GM19467 (cell line): ENCODE measurements around the gene UCHL1.

ENCODE experiments used
- ATAC-seq: cut with Tn5 transposase; IDR thresholded peaks from one replicate; pipeline ENCODE4 v1.9.1; 2021; ENCODE audit warnings: mild to moderate bottlenecking, moderate library complexity; ENCODE audit not compliant: unreplicated experiment

The UCHL1 gene

GRCh38 chr4:41256740-41257256 lies at the start of gene UCHL1:
Gene UCHL1, plus strand, starts transcription at chr4:41256928. Its CDS starts 49 bp downstream, at chr4:41256977.
- peak; percentile 57 for ATAC-seq

DNA sequence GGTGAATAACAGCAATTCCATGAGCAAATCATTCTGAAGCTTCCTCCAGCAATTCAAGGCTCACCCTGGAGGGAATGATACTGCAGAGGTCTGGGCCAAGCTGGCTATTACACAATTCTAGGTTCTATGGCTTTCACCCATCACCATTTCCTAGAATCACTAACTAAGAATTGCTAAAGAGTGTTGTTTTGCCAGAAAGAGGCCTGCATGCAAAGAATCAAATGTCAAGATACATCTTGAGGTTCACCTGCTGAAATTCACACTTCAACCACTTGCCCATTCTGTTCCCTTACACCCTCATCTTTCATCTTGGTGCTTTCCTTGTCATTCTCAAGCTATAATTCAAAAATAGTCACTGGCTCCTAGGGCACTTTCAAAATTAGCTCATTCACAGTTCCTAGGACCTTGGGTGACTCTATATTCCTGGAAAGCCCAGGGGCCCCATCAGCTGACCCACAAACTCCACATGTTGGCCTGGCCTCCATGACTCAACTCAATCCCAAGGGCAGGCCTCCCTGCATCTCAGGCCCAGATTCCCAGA lies 49.4 kb upstream of the UCHL1 start:
- no peak for ATAC-seq

- ATAC-seq: no peak
Observed at GRCh38 chr4:41209187-41209586, 47.5 kb upstream of the UCHL1 start.

DNA sequence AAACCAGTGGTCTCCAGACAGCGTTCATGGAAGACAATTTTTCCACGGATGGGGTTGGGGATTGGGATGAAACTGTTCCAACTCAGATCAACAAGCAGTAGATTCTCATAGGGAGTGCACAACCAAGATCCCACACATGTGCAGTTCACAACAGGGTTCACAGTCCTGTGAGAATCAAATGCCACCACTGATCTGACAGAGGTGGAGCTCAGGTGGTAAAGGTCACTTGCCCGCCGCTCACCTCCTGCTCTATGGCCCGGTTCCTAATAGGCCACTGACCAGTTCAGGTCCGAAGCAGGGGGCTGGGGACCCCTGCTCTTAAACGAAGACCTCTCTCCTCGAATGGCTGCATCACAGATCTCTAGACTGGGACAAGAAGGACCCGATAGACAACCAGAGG lies 46.8 kb upstream of the UCHL1 start:
- ATAC-seq: no peak

DNA sequence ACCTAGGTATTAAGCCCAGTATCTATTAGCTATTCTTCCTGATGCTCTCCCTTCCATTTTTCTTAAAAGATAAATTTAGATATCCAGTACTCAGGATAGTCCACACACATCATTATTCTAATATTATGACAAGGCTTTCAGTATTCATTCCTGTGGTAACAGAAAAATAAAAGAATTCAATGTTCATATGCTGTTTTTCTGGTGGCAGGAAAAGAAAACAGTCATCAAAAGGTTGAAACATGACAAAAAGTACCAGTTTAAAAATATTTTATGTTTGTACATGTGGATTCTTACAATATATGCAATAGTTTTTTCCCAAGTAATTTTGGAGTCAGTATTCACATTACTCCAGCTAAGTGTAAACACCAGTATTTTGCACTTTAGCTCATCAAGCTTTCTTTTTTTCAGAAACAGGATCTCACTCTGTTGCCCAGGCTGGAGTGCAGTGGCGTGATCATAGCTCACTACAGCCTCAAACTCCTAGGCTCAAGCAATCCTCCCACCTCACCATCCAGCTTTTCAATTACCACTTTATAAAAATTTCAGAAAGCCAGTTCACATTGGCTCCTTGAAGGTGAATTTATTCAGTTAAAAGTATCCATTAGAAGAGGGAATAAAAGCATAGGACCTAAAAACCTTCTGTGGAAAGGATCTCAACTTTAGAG lies 44.6 kb upstream of the UCHL1 start:
- ATAC-seq: no peak

GRCh38 chr4:41212616-41213203 lies 44.0 kb upstream of the UCHL1 start:
- ATAC-seq: peak; percentile 29

GRCh38 chr4:41213625-41214135 lies 43.0 kb upstream of the UCHL1 start:
- ATAC-seq: peak; percentile 2

DNA sequence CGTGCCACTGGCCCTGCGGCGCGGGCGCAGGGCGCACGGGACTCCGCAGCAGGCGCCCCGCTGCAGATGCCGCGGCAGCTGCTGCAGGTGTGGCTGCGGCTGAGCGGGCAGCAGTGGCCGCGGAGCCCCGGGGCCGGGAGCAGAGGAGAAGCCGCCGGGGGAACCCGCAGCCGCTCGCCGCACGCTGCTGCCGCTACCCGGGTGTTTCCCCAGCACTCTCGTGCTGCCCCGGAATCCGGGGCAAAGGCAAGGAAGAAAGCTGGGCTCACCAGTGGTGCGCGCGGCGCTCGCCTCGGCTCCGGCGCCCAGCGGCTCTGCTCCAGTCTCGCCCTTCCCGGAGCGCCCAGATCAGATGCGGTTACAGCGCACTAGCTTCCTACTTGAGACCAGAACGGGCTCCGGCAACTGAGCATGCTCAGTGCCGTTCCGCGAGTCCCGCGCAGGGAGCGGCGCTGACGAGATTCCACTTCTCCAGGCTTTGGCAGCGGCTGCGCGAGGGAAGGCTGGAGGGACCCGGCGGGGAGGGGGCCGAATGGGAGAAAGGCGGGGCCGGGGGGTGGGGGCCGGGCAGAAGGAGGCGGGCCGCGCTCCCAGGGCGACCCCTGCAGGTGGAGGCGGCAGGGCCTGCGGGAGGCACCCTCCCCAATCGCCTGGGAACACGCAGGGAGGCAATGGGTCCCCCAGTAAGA lies 42.4 kb upstream of the UCHL1 start, which contains the start of gene APBB2:
Gene APBB2 (minus strand): TSS at position 407 of the 689 bp plus-strand sequence. CDS start 181,288 bp downstream, outside the sequence.
- ATAC-seq: peak; percentile 39

- ATAC-seq: no peak
Observed at GRCh38 chr4:41214825-41215146, 41.9 kb upstream of the UCHL1 start.

- ATAC-seq: no peak
Observed at GRCh38 chr4:41215155-41215554, 41.6 kb upstream of the UCHL1 start.

DNA sequence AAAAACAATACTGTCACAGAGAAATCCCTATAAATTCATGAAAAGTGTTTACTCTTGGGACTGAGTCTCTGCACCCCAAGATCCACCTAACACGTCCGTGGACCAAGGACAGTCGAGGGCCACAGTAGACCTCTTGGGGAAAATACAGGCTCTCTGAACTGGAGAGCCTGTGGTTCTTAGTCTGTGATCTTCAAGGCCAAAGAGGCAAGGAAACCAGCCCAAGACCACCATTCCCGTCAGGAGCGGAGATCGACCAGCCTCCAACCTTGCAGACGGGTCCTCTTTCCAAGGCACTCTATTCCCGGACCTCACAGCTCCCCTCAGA lies 40.8 kb upstream of the UCHL1 start:
- ATAC-seq: no peak

GRCh38 chr4:41216294-41217019 lies 40.3 kb upstream of the UCHL1 start:
- peak; percentile 58 for ATAC-seq

- ATAC-seq: no peak
Observed at GRCh38 chr4:41217020-41217333, 39.8 kb upstream of the UCHL1 start.

- no peak for ATAC-seq
Observed at GRCh38 chr4:41217374-41217773, 39.4 kb upstream of the UCHL1 start.

GRCh38 chr4:41218703-41219102 lies 38.0 kb upstream of the UCHL1 start:
- no peak for ATAC-seq

DNA sequence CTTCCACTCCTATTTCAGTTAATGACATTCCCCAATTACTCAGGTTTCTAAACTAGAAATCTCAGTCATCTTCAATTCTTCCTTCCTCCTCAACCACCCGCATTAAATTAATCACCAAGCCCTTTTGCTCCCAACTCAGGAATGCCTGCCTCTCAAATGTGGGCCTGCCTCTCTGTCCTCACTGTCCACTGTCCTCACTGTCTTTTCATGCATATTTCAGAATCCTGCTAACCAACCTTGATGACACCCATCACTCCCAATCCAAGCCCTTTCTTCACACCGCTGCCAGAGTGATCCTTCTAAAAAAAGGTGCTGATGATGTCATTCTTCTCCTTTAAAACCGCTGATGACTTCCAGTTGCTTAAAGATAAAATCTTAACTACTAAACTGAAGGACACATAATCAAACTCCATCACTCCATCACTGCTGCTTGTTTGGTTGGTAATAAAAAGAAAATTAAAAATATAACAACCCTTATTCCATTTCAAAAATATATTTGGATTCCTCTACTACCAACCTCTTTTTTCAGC lies 37.2 kb upstream of the UCHL1 start:
- no peak for ATAC-seq

- no peak for ATAC-seq
Observed at GRCh38 chr4:41221850-41222645, 34.7 kb upstream of the UCHL1 start.

GRCh38 chr4:41227902-41228301 lies 28.8 kb upstream of the UCHL1 start:
- no peak for ATAC-seq

DNA sequence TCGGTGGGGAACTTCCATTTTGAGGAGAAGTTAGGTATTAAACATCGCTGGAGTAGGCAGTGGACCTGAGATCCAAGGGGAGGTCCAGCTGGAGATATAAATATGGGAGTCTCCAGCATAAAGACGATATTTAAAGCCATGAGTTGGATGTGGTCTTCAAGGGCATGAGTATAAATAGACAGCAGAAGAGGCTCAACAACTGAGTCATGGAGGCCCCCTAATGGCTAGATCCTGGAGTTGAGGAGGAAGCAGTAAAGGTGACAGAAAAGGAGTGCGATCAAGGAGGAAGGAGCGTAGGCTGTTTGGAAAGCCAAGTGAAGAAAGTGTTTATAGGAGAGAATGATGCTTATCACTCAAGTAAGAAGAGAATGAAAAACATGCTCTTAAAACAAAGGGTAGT lies 24.3 kb upstream of the UCHL1 start:
- no peak for ATAC-seq

DNA sequence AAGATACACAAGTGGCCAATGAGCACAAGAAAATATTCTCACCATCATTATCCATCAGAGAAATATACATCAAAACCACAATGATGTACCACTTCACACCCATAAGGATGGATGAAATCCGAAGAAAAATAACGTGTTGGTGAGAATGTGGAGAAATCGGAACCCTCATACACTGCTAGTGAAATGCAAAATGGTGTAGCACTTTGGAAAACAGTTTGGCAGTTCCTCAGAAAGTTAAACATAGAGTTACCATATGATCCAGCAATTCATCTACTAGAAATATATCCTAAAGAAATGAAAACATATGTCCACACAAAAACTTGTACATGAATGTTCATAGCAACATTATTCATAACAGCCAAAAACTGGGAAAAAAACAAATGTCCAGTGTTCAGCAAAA lies 23.9 kb upstream of the UCHL1 start:
- no peak for ATAC-seq
